NCI-H345 treated with DMSO at 0.1 percent for 48 hours (cell line): ENCODE measurements around the gene RARRES2.

Source experiments
- DNase-seq: peaks from one replicate; lab custom pipeline; 2025; ENCODE audit not compliant: unreplicated experiment; lab: John Stamatoyannopoulos, UW

Gene RARRES2

DNA sequence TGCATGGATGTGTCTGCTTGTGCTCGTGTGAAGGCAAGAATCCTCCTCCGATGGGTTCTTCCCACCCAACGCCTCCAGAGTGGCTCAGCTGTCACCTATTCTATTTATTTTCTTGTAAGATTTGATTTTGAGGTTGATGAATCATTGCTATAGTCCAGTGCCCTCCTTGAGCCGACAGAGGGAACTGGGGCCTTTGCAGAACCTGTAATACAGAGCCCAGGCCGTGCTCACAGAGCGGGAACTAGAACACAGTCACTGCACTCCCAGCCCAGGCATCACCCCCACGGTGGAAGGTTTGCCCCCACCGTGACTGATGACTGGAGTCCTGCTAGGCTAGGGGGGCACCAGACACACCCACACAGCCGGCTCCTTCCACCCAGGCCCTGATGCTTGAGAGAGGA, 2.0 kb downstream of the RARRES2 start:
- DNase-seq = no peak

- DNase-seq = no peak
These were observed 3.1 kb downstream of the RARRES2 start for GRCh38 chr7:150338166-150338829.

DNA sequence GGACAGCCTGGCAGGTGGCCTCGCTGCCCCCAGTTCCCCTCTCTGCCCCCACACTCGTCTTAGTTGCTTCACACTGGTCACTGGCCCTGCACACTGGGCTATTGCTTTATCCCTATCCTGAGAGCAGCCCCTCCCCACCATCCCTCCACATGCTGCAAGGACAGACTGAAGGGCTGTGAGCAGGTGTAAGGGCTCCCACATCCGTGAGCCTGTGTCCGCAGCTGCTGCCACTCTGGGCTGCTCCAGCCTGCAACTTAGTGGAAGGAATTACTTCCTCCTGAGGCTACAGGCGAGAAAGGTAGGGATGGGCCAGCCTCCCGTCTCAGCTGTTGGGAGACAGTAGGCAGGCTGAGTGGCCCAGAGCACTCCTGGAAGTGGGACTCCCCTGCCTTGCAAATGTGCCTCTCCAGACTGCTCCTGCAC, 3.8 kb downstream of the RARRES2 start:
- DNase-seq = no peak

DNA sequence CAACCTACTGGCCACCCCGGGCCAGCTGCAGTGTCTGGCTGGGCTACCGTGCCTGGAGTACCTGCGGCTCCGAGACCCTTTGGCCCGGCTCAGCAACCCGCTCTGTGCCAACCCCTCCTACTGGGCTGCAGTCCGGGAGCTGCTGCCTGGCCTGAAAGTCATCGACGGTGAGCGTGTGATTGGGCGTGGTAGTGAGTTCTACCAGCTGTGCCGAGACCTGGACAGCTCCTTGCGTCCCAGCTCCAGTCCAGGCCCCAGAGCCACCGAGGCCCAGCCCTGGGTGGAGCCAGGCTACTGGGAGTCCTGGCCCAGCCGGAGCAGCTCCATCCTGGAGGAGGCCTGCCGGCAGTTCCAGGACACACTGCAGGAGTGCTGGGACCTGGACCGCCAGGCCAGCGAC, 4.2 kb downstream of the RARRES2 start:
- no peak for DNase-seq

DNA sequence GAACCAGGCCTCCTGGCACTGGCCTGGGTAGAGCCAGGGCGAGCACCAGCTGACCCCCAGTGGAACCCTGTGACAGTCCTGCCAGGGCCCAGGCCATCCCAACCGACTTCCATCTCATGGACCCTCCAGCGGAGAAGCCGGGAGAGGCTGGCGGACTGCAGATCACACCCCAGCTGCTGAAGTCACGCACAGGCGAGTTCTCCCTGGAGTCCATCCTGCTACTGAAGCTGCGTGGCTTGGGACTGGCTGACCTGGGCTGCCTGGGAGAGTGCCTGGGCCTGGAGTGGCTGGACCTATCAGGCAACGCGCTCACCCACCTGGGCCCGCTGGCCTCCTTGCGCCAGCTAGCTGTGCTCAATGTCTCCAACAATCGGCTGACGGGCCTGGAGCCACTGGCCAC, 4.7 kb downstream of the RARRES2 start:
- no peak for DNase-seq

GRCh38 chr7:150335774-150336112, 5.7 kb downstream of the RARRES2 start:
- DNase-seq = no peak

DNA sequence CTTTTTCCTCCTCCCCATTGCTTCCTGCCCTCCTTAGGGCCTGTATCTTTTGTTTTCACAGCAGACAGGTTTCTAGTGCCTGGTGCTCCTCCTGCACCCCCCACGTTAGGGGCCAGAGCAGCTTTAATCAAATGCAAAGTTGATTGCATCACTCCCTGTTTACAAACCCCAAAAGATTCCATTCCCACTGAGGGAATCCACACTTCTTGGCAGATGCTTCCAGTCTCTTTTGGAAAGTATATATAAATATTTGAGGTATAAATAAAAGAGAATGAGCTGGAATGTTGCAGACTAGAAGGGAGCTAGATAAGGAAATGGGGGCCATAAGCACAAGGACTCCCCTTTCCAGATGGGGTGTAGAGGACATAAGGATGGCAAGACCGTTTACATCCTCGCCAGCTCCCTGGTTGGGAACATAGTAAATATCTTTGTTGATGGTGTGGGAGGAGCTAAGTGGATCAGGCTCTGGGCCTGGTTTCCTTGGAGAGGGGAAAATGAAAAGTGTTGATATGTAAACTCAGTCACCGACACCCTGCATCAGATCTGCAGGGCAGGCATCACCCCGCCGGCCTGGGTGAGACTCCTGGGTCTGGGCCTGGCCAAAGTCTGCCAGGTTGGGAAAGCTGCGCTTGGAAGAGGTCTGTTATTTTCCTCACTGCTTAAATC, 6.2 kb downstream of the RARRES2 start:
- no peak for DNase-seq

- no peak for DNase-seq
These were observed 7.3 kb downstream of the RARRES2 start for GRCh38 chr7:150334108-150334507.

GRCh38 chr7:150333659-150334058, 7.8 kb downstream of the RARRES2 start:
- no peak for DNase-seq

DNA sequence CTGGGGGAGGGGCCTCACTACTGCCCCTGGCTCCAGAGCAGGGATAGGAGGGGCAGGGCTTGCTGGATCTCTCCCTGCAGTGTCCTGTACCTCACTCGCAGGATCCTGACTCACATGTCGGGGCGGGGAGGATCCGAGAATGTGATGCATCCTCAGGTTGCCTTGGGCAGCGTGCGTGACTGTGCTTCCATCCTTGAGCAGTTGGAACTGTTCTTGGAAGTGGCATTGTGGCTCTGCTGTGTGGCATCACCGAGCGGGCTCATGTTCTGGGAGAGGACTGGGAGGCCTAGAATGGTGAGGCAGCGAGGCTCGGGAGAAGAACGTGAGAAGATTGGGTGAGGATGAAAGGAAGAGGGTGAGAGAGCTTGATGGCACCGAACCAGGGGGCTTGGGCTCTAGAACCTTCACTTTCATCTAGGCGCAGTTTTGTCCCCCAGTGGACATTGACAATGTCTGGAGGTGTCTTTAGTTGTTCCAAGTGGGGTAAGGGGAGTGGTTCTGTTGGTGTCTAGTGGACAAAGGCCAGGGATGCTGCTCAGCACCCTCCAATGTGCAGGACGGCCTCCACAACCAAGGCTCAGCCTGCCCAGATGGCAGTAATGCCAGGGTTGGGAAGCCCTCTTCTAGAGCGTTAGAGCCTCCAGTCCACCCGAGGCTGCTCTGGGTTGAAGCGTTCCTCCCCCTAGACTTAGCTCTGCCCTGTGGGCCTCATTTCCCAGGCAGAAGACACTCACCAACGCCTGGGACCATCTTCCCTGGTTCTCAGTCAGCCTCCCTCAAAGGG, 8.4 kb downstream of the RARRES2 start:
- no peak for DNase-seq

DNA sequence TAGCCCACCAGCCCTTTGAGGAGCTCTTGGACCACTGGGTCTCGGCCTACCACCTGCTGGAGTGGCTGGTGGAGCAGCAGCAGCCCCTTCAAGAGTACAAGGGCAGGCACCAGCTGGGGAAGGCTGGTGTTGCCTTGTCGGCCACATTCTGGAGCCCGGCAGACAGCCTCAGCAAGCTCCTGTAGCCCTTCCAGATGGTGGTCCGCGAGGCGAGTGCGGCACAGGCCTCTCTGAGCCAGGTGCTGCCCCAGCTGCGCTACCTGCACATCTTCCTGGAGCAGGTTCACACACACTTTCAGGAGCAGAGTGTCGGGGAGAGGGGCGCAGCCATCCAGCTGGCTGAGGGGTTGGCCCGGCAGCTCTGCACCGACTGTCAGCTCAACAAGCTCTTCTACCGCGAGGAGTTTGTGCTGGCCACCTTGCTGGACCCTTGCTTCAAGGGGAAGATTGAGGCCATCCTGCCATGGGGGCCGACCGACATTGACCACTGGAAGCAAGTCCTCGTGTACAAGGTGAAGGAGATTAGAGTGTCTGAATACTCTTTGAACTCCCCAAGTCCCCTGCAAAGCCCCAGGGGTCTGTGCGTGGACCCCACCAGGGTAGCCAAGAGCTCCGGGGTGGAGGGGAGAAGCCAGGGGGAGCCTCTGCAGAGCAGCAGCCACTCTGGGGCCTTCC, 11.1 kb downstream of the RARRES2 start:
- no peak for DNase-seq

GRCh38 chr7:150329331-150330120, 11.9 kb downstream of the RARRES2 start:
- DNase-seq = no peak

GRCh38 chr7:150327308-150327707, 14.1 kb downstream of the RARRES2 start:
- DNase-seq = no peak

DNA sequence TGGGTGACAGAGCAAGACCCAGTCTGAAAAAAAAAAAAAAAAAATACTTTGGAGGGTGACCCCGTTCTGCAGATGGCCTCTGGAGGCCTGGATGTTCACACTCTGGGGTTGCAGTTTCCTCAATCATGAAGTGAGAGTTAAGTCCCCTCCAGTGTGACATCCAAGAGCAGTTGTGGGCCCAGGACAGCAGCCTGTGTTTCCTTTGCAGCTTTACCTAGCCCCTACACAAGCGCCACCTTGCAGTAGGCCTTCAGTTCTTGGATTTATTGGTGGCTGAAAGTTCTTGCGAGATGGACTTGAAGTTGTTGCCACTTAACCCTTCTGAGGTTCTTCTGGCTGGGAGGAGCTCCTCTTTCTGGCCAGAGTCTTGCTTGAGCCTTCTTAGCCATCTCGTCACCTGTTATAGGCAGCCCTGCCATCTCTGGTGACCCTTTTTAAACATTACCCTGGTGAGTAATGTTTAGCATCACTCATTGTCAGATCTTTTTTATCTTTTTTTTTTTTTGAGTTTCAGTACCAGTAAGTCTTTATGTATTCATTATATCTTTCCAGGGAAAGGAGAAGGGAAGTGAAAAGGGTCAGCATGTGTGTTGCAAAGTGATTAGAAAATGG, 14.7 kb downstream of the RARRES2 start:
- no peak for DNase-seq

GRCh38 chr7:150325901-150326300, 15.5 kb downstream of the RARRES2 start:
- no peak for DNase-seq

DNA sequence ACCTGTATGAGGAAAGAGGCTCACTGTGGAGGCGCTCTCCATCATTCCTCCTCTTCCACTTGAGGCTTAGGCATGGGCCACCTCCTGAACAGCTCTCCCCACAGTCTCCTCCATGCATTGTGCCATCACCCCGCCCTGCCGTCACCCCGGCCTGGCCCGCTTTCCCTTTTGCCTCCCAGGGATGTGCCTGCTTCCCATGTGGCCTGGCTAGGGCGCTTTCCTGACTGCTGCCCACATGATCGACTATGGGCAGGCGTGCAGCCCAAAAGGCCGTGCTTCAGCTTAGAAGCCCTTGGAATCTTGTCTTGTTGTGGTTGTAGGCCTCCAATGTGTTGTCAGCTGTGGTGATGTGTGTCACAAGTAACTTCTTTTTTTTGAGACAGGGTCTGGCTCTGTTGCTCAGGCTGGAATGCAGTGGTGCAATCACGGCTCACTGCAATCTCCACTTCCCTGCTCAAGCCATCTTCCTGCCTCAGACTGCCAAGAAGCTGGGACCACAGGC, 16.3 kb downstream of the RARRES2 start:
- DNase-seq = no peak

GRCh38 chr7:150324373-150324961, 17.0 kb downstream of the RARRES2 start:
- DNase-seq = no peak

DNA sequence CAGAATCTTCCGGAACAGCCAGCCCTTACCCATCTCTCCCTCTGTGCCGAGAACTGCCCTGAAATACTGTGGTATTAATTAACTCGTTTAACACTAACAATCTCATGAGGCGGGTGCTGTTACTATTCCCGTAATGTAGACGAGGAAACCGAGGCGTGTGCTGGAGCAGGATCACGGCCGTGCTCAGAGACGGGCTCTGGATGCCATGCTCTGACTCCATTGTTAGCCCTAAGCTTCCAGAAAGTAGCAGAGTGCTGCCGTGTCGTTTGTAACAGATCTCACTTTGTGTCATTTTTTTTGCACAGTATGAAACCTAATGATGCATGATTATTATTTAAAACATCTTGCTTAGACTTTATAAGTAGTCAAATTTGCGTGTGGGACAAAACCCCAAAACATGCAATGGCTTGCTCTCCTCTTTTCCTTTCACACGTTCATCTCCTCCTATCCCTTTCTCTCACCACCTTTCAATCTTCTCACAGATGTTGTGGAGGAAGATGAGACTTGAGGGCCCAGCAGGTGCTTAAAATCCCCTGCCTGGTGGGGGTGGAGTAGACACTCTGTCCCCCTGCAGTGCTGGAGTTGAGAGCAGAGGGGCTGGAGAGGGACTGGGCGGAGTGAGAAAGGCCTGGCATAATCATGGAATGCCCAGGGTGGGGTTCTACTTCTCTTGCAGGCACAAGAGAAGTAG, 17.6 kb downstream of the RARRES2 start:
- DNase-seq = peak; percentile 17
